ENCODE data around the gene GPR87. TPM values are rescaled to one million over a fixed set of nuclear protein-coding genes. Genes with fewer than 3 reads are reported as not detected.

The GPR87 gene
- total and polyA plus RNA-seq, 2 of the 4 experiments (the other 2 are of a cell fraction), result 0.26 to 0.36 TPM

- Histone ChIP-seq H2AK5ac (ENCODE audit: low read depth, low read length) (no peak overlapping the region), H3K18ac (ENCODE audit: low read depth, low read length) (no peak overlapping the region), H4K91ac (ENCODE audit: insufficient read depth, low read depth, low read length) (no peak overlapping the region), H2AFZ (replicated peaks; ENCODE audit: low read length, poor library complexity) (no peak overlapping the region), H2BK120ac (ENCODE audit: low read depth, low read length) (no peak overlapping the region), H4K20me1 (ENCODE audit: insufficient read depth, low read length) (no peaks in the 10 kb centered on the region), H3K4me1 (ENCODE audit: control insufficient read depth, insufficient read depth, low read length) (peaks cover 6% of the 10 kb centered on the region), H3K23ac (ENCODE audit: low read depth, low read length) (no peak overlapping the region), H3K9me1 (ENCODE audit: insufficient read depth, low read length) (peaks cover 6% of the 10 kb centered on the region; the same call in 1 of the 2 replicates), H3K9me3 (ENCODE audit: control insufficient read depth, insufficient read depth, low read length) (peaks cover 5% of the 10 kb centered on the region), H3K4me2 (ENCODE audit: low read depth, low read length) (no peak overlapping the region), H3K9ac (ENCODE audit: low read depth, low read length) (no peak overlapping the region), H3K4ac (ENCODE audit: low read depth, low read length) (no peak overlapping the region), H4K8ac (ENCODE audit: low read depth in 2 of 2, low read length in 2 of 2) (no peak overlapping the region), H3K79me1 (ENCODE audit: low read depth in 1 of 2, low read length in 2 of 2) (no peaks in the 10 kb centered on the region), H2BK15ac (ENCODE audit: low read depth, low read length) (no peak overlapping the region), H3K27ac (ENCODE audit: insufficient read depth, low read length) (no peak overlapping the region), H3K27me3 (ENCODE audit: control insufficient read depth, insufficient read depth, low read length) (no peaks in the 10 kb centered on the region), H2AK9ac (replicated peaks; ENCODE audit: low read depth, low read length, poor library complexity) (no peak overlapping the region), H3K36me3 (ENCODE audit: control insufficient read depth, insufficient read depth, low read length) (no peaks in the 10 kb centered on the region), H2BK20ac (ENCODE audit: low read depth, low read length) (no peak overlapping the region), H3K4me3 (ENCODE audit: insufficient read depth, low read depth, low read length) (no peak overlapping the region), H2BK5ac (ENCODE audit: low read depth, low read length, poor library complexity, severe bottlenecking) (no peak overlapping the region), H4K5ac (ENCODE audit: low read depth, low read length) (no peak overlapping the region), H3K14ac (replicated peaks; ENCODE audit: low read depth, low read length) (no peak overlapping the region), H3K56ac (ENCODE audit: extremely low read depth, insufficient read depth, low read length) (no peak overlapping the region)
- dilution Hi-C loops (cut with HindIII; ENCODE audit: low sequenced_read_pairs, unreplicated experiment) (no loop called here), in situ Hi-C loops (cut with MboI; ENCODE audit: low sequenced_read_pairs) (no loop called here), intact Hi-C loops (cut with micrococcal nuclease) (no loop called here)
- WGBS, 2 experiments (ENCODE audit: extremely low coverage in 2 of 2, insufficient read length in 1 of 2), result no CpG with 5 or more reads among the region's 2 CpGs
- no peak for ATAC-seq (ENCODE audit: low read depth)
- DNase-seq, result no peak
- CTCF ChIA-PET, result interaction anchor here (0.6 kb wide), 1 partner anchor 719 kb away, joined by 6 read pairs; no protein-coding TSS in a partner anchor
- no peak for TF ChIP-seq SMC3 (IDR thresholded peaks at IDR 0.05; ENCODE audit: low read depth, low read length)
- peak; percentile 59 for TF ChIP-seq CEBPB (IDR thresholded peaks at IDR 0.05; ENCODE audit: low read depth, low read length)
- POLR2A ChIA-PET (ENCODE audit: unreplicated experiment), result no interaction called here
- BruUV-seq (replicated peaks), result no TSS peak
These were observed 2.5 kb downstream of the GPR87 start for GRCh38 chr3:151314137-151314536.

Measured in IMR-90 (cell line).